Breast epithelium (tissue), 3 donors: ENCODE measurements around the gene POU2F3.

Experiments
- POLR2AphosphoS5 ChIP-seq, 3 donors: sonication (generic); formaldehyde crosslinking; IDR thresholded peaks; one replicate each; pipeline ENCODE4 v1.6.1; 2017; ENCODE audit warnings: antibody characterized with exemption in 3 of 3
- TF ChIP-seq, protein P1 (sequence below), 3 donors: fragments of 450-650 bp; IDR thresholded peaks; one replicate each; pipeline ENCODE4 v1.5.1; 2016 to 2017; ENCODE audit warnings: antibody characterized with exemption in 3 of 3, mild to moderate bottlenecking in 3 of 3, moderate library complexity in 3 of 3

DNA sequence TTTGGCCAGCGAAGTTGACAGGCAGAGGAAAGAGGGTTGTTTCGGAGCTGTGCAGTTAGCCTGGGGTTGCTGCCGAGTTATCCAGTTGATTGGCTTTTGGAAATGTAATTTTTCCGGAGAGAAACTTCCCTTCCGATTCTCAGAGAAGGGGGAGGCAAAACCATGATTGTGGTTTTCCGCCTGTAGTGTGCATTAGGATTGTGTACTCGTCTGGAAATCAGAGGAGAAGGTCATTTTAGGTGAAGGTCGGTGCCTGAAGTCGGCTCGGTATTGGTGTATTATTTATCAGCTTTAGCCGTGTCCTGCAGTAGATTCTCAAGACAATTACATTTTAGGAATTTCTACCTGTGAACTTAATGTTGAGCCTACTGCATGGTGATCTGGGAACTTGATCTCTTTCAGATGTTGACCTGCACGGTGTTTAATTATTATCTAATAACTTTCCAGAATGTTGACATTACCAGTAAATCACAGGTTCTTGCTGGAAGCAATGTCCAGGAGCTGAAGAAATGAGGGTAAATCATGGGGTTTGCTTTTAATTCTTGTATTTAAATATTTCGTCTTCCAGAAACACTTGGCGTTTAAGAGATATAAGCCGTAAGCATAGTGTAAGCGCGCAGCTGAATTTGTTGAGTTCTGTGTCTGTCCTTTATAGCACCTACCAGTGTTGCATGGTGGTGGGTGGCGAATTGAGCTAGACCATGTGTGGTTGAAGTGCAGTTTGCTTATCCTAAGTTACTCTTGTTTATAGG lies 97.6 kb downstream of the POU2F3 start:
- TF ChIP-seq, protein P1, sequence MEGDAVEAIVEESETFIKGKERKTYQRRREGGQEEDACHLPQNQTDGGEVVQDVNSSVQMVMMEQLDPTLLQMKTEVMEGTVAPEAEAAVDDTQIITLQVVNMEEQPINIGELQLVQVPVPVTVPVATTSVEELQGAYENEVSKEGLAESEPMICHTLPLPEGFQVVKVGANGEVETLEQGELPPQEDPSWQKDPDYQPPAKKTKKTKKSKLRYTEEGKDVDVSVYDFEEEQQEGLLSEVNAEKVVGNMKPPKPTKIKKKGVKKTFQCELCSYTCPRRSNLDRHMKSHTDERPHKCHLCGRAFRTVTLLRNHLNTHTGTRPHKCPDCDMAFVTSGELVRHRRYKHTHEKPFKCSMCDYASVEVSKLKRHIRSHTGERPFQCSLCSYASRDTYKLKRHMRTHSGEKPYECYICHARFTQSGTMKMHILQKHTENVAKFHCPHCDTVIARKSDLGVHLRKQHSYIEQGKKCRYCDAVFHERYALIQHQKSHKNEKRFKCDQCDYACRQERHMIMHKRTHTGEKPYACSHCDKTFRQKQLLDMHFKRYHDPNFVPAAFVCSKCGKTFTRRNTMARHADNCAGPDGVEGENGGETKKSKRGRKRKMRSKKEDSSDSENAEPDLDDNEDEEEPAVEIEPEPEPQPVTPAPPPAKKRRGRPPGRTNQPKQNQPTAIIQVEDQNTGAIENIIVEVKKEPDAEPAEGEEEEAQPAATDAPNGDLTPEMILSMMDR (IDR thresholded peaks at IDR 0.05) = no peak
- no peak for TF ChIP-seq POLR2AphosphoS5 (IDR thresholded peaks at IDR 0.05)
